Ishikawa (cell line): ENCODE measurements around the gene ZNF512.

Source experiments
- CEBPB ChIP-seq: IDR thresholded peaks from 2 replicates; pipeline ENCODE4 v1.6.1; 2012
- CREB1 ChIP-seq: IDR thresholded peaks from 2 replicates; pipeline ENCODE4 v1.6.1; 2012; ENCODE audit warnings: low read depth
- EGR1 ChIP-seq: IDR thresholded peaks from 2 replicates; pipeline ENCODE4 v1.6.1; 2012
- EP300 ChIP-seq: IDR thresholded peaks from 2 replicates; pipeline ENCODE4 v1.6.1; 2012; ENCODE audit warnings: borderline replicate concordance
- FOXM1 ChIP-seq: IDR thresholded peaks from 2 replicates; pipeline ENCODE4 v1.6.1; 2012; ENCODE audit warnings: low read depth, borderline replicate concordance
- NFIC ChIP-seq: IDR thresholded peaks from 2 replicates; pipeline ENCODE4 v1.6.1; 2012
- RAD21 ChIP-seq: IDR thresholded peaks from 2 replicates; pipeline ENCODE4 v1.6.1; 2012; ENCODE audit warnings: low read depth
- TAF1 ChIP-seq: IDR thresholded peaks from 2 replicates; pipeline ENCODE4 v1.6.1; 2012; ENCODE audit warnings: low read depth, mild to moderate bottlenecking
- TCF12 ChIP-seq: IDR thresholded peaks from 2 replicates; pipeline ENCODE4 v1.6.1; 2012; ENCODE audit warnings: low read depth
- TEAD4 ChIP-seq: IDR thresholded peaks from 2 replicates; pipeline ENCODE4 v1.6.1; 2012
- YY1 ChIP-seq: IDR thresholded peaks from 2 replicates; pipeline ENCODE4 v1.6.1; 2012; ENCODE audit warnings: low read depth
- ZBTB7A ChIP-seq: IDR thresholded peaks from 2 replicates; pipeline ENCODE4 v1.6.1; 2012; ENCODE audit warnings: low read depth
- TF ChIP-seq, protein P1 (sequence below): IDR thresholded peaks from 2 replicates; pipeline ENCODE4 v1.6.1; 2012
- TF ChIP-seq, protein P2 (sequence below): IDR thresholded peaks from 2 replicates; pipeline ENCODE4 v1.6.1; 2012; ENCODE audit warnings: low read depth, mild to moderate bottlenecking
- TF ChIP-seq, protein P3 (sequence below): IDR thresholded peaks from 2 replicates; pipeline ENCODE4 v1.6.1; 2012

The ZNF512 gene

DNA sequence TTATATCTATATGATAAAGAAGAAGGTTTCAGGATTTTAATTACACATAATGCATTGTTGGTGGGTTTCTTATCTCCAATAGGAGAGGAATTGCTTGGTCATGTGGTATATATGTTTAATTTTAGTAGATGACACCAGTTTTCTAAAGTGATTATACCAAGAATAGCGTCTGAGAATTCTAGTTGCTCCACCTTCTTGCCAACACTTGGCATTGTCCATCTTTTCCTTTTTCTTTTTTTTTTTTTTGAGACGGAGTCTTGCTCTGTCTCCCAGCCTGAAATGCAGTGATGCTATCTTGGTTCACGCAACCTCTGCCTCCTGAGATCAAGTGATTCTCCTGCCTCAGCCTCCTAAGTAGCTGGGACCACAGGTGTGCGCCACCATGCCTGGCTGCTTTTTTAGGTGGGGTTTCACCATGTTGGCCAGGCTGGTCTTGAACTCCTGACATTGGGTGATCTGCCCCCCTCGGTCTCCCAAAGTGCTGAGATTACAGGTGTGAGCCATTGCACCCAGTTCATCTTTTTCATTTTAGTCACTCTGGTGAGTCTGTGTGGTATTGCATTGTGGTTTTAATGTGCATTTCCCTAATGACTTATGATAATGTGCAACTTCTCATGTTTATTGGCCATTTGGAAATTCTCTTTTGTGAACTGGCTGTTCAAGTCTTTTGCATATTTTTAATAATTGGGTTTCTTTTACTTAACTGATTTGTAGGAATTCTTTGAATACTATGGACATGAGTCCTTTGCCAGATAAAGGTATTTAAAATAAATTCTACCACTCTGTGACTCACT, 37.3 kb upstream of the ZNF512 start:
- no peak for TF ChIP-seq RAD21
- no peak for TF ChIP-seq TCF12
- TF ChIP-seq CREB1, result no peak
- TF ChIP-seq, protein P1, sequence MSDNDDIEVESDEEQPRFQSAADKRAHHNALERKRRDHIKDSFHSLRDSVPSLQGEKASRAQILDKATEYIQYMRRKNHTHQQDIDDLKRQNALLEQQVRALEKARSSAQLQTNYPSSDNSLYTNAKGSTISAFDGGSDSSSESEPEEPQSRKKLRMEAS, result no peak
- TF ChIP-seq, protein P2, sequence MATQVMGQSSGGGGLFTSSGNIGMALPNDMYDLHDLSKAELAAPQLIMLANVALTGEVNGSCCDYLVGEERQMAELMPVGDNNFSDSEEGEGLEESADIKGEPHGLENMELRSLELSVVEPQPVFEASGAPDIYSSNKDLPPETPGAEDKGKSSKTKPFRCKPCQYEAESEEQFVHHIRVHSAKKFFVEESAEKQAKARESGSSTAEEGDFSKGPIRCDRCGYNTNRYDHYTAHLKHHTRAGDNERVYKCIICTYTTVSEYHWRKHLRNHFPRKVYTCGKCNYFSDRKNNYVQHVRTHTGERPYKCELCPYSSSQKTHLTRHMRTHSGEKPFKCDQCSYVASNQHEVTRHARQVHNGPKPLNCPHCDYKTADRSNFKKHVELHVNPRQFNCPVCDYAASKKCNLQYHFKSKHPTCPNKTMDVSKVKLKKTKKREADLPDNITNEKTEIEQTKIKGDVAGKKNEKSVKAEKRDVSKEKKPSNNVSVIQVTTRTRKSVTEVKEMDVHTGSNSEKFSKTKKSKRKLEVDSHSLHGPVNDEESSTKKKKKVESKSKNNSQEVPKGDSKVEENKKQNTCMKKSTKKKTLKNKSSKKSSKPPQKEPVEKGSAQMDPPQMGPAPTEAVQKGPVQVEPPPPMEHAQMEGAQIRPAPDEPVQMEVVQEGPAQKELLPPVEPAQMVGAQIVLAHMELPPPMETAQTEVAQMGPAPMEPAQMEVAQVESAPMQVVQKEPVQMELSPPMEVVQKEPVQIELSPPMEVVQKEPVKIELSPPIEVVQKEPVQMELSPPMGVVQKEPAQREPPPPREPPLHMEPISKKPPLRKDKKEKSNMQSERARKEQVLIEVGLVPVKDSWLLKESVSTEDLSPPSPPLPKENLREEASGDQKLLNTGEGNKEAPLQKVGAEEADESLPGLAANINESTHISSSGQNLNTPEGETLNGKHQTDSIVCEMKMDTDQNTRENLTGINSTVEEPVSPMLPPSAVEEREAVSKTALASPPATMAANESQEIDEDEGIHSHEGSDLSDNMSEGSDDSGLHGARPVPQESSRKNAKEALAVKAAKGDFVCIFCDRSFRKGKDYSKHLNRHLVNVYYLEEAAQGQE, result no peak
- TF ChIP-seq FOXM1, result no peak
- TF ChIP-seq, protein P3, sequence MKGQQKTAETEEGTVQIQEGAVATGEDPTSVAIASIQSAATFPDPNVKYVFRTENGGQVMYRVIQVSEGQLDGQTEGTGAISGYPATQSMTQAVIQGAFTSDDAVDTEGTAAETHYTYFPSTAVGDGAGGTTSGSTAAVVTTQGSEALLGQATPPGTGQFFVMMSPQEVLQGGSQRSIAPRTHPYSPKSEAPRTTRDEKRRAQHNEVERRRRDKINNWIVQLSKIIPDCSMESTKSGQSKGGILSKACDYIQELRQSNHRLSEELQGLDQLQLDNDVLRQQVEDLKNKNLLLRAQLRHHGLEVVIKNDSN, result no peak
- TF ChIP-seq ZBTB7A, result no peak
- no peak for TF ChIP-seq TEAD4
- no peak for TF ChIP-seq CEBPB
- TF ChIP-seq EP300, result no peak
- TF ChIP-seq TAF1, result no peak
- TF ChIP-seq EGR1, result no peak
- no peak for TF ChIP-seq YY1
- no peak for TF ChIP-seq NFIC

DNA sequence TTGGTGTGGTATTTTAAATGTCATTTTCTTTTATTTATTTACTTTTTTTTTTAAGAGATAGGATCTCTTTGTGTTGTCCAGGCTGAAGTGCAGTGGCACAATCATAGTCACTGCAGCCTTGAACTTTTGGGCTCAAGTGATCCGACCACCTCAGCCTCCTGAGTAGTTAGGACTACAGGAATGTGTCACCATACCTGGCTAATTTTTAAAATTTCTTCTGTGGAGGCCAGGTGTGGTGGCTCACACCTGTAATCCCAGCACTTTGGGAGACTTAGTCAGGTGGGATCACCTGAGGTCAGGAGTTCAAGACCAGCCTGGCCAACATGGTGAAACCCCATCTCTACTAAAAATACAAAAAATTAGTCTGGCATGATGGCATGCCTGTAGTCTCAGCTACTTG, 33.5 kb upstream of the ZNF512 start:
- TF ChIP-seq TAF1 (no peak), ZBTB7A (no peak), CEBPB (no peak)
- TF ChIP-seq, protein P2, result no peak
- TF ChIP-seq, protein P1, result no peak

DNA sequence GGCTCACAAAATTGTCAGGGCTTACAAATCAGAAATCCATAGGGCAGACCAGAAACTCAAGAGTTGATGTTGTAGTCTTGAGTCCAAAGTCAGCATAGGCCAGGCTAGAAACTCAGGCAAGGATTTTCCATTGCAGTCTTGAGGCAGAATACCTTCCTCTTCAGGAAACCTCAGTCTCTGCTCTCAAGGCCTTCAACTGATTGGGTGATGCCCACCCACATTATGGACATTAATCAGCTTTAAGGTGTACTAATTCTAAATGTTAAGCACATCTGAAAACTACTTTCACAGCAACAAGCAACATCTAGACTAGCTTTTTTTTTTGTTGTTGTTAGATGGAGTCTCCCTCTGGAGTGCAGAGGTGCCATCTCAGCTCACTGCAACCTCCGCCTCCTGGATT, 31.3 kb upstream of the ZNF512 start:
- TF ChIP-seq, protein P3, result no peak
- TF ChIP-seq FOXM1 (no peak), EP300 (no peak), RAD21 (no peak), TEAD4 (no peak), ZBTB7A (no peak), YY1 (no peak), NFIC (no peak), TCF12 (no peak)
- TF ChIP-seq, protein P2, result no peak
- TF ChIP-seq, protein P1, result no peak

DNA sequence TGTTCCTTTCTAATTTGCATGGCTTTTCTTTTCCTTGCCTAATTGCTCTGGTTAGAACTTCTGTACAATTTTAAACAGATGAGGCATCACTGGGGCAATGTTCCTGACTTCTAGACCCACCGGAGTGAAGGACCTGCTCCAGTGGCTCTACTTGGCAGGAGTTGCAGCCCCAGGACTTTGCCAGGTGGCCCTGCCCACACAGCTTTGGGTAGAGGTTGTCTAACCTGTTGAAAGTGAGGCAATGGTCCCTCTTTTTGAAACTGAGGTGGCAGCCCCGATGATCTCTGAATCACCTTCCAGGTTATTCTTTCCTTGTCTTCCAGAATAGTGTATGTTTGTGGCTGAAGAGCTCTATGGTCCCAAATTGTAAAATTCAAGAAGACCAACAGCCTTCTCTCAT, 29.9 kb upstream of the ZNF512 start:
- no peak for TF ChIP-seq FOXM1
- TF ChIP-seq, protein P3, result no peak
- TF ChIP-seq ZBTB7A, result no peak
- TF ChIP-seq TCF12, result no peak
- TF ChIP-seq CREB1, result no peak
- TF ChIP-seq CEBPB, result no peak
- no peak for TF ChIP-seq TAF1
- TF ChIP-seq YY1, result no peak
- TF ChIP-seq TEAD4, result no peak
- TF ChIP-seq, protein P2, result no peak
- no peak for TF ChIP-seq RAD21
- TF ChIP-seq EGR1, result no peak
